ENCODE measurements around the gene TM4SF1.

GRCh38 chr3:149417174-149417573 is 39.7 kb upstream of the TM4SF1 start:
- TF ChIP-seq CTCF (IDR thresholded peaks at IDR 0.05) (no peak), POLR2AphosphoS5 (IDR thresholded peaks at IDR 0.05) (no peak), EP300 (IDR thresholded peaks at IDR 0.05; ENCODE audit: low read depth) (no peak)

Measured in transverse colon (tissue), 4 donors.